ENCODE measurements around the gene NBEAL2. TPM values are rescaled to one million over a fixed set of nuclear protein-coding genes. Genes with fewer than 3 reads are reported as not detected.

The NBEAL2 gene
- total and polyA plus RNA-seq, 2 donors (not counting 1 experiment from before 2014, with no cell fraction given): 1.5 to 4.5 TPM

- peaks cover 10% of the 10 kb centered on the region for H3K36me3 ChIP-seq (ENCODE audit: control insufficient read depth, insufficient read depth, low read length)
- H3K9me3 ChIP-seq (ENCODE audit: control insufficient read depth, insufficient read depth, low read depth, low read length): no peaks in the 10 kb centered on the region
- peaks cover 41% of the 10 kb centered on the region for H3K79me2 ChIP-seq (ENCODE audit: control insufficient read depth, insufficient read depth, low read length)
- H2AFZ ChIP-seq (ENCODE audit: low read length): no peak overlapping the region
- TF ChIP-seq, protein P1, sequence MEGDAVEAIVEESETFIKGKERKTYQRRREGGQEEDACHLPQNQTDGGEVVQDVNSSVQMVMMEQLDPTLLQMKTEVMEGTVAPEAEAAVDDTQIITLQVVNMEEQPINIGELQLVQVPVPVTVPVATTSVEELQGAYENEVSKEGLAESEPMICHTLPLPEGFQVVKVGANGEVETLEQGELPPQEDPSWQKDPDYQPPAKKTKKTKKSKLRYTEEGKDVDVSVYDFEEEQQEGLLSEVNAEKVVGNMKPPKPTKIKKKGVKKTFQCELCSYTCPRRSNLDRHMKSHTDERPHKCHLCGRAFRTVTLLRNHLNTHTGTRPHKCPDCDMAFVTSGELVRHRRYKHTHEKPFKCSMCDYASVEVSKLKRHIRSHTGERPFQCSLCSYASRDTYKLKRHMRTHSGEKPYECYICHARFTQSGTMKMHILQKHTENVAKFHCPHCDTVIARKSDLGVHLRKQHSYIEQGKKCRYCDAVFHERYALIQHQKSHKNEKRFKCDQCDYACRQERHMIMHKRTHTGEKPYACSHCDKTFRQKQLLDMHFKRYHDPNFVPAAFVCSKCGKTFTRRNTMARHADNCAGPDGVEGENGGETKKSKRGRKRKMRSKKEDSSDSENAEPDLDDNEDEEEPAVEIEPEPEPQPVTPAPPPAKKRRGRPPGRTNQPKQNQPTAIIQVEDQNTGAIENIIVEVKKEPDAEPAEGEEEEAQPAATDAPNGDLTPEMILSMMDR (conservative IDR thresholded peaks at IDR 0.05 in 1 of 2, IDR thresholded peaks at IDR 0.05 in 1 of 2; ENCODE audit: low read depth in 1 of 2, low read length in 2 of 2): no peak
- TF ChIP-seq EZH2 (IDR thresholded peaks at IDR 0.05; ENCODE audit: low read length, missing control alignments): no peak
- H3K4me2 ChIP-seq (ENCODE audit: extremely low read depth, insufficient read depth, low read length): no peak overlapping the region
- H3K4me3 ChIP-seq (replicated peaks in 1 of 4; ENCODE audit: control extremely low read depth in 1 of 4, insufficient read depth in 1 of 4, low read depth in 3 of 4, low read length in 4 of 4): no peak overlapping the region
- H3K27ac ChIP-seq (ENCODE audit: insufficient read depth, low read length): no peak overlapping the region
- DNase-seq (ENCODE audit: low read depth in 2 of 2): no peak
- H3K9ac ChIP-seq (ENCODE audit: insufficient read depth, low read length): no peak overlapping the region
- H4K20me1 ChIP-seq (ENCODE audit: control insufficient read depth, extremely low read depth, insufficient read depth, low read length): no peaks in the 10 kb centered on the region
- no peaks in the 10 kb centered on the region for H3K27me3 ChIP-seq (ENCODE audit: control insufficient read depth, insufficient read depth, low read length)
- peaks cover 35% of the 10 kb centered on the region for H3K4me1 ChIP-seq (ENCODE audit: control insufficient read depth, extremely low read depth, insufficient read depth, low read length)
Measured at GRCh38 chr3:46938118-46938517, 41.3 kb upstream of the NBEAL2 start.

DNA sequence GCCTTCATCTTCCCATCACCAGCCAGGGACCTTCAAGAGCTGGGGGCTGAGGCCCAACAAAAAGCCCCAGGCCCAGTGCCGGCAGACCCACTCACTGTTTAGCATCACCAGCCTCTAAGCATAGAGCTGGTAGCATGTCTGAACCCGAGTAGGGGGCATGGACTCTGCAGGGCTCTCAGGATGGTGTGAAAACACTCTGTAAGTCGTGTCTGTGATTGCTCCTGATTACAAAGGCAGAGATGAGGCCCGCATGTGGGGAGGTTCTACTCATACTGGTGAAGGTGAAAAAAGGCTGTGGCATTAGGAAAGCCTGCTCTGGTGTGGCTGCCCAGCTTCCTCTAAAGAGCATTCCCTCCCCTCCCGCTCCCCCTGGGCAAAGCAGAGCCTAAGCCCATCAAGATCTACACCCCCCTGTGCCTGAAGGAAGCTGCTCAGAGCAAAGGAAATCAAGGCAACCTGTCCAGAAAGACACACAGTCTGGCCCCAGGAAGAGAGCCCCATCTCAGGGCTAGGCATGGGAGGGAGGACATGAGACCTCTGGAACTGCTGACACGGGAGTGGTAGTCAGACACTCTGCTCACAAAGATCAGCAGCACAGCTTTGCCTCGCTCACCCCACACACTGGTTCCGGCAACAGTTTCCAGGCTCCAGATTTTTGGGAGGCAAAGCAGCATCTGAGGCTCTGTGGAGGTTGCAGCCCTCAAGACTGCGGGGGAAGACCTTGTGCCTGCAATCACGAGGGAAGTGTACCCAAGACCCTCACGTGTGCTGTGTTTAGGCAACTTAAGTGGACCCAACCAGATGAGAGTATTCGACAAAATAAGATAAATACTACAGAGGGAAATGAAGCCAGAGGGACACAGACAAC lies 39.7 kb upstream of the NBEAL2 start:
- no peak overlapping the region for H3K27ac ChIP-seq (ENCODE audit: insufficient read depth, low read length)
- H3K9me3 ChIP-seq (ENCODE audit: control insufficient read depth, insufficient read depth, low read depth, low read length): no peaks in the 10 kb centered on the region
- H3K36me3 ChIP-seq (ENCODE audit: control insufficient read depth, insufficient read depth, low read length): peaks cover 10% of the 10 kb centered on the region
- no peaks in the 10 kb centered on the region for H4K20me1 ChIP-seq (ENCODE audit: control insufficient read depth, extremely low read depth, insufficient read depth, low read length)
- H2AFZ ChIP-seq (ENCODE audit: low read length): no peak overlapping the region
- TF ChIP-seq, protein P1 (conservative IDR thresholded peaks at IDR 0.05 in 1 of 2, IDR thresholded peaks at IDR 0.05 in 1 of 2; ENCODE audit: low read depth in 1 of 2, low read length in 2 of 2): no peak
- TF ChIP-seq EZH2 (IDR thresholded peaks at IDR 0.05; ENCODE audit: low read length, missing control alignments): no peak
- H3K79me2 ChIP-seq (ENCODE audit: control insufficient read depth, insufficient read depth, low read length): peaks cover 44% of the 10 kb centered on the region
- no peak overlapping the region for H3K4me2 ChIP-seq (ENCODE audit: extremely low read depth, insufficient read depth, low read length)
- H3K9ac ChIP-seq (ENCODE audit: insufficient read depth, low read length): no peak overlapping the region
- no peaks in the 10 kb centered on the region for H3K27me3 ChIP-seq (ENCODE audit: control insufficient read depth, insufficient read depth, low read length)
- H3K4me1 ChIP-seq (ENCODE audit: control insufficient read depth, extremely low read depth, insufficient read depth, low read length): peaks cover 24% of the 10 kb centered on the region
- no peak overlapping the region for H3K4me3 ChIP-seq (replicated peaks in 1 of 4; ENCODE audit: control extremely low read depth in 1 of 4, insufficient read depth in 1 of 4, low read depth in 3 of 4, low read length in 4 of 4)
- DNase-seq (ENCODE audit: low read depth in 2 of 2): no peak

- Histone ChIP-seq H3K4me3 (replicated peaks in 1 of 4; ENCODE audit: control extremely low read depth in 1 of 4, insufficient read depth in 1 of 4, low read depth in 3 of 4, low read length in 4 of 4) (no peak overlapping the region), H3K36me3 (ENCODE audit: control insufficient read depth, insufficient read depth, low read length) (peaks cover 8% of the 10 kb centered on the region), H3K9ac (ENCODE audit: insufficient read depth, low read length) (no peak overlapping the region), H4K20me1 (ENCODE audit: control insufficient read depth, extremely low read depth, insufficient read depth, low read length) (no peaks in the 10 kb centered on the region), H3K9me3 (ENCODE audit: control insufficient read depth, insufficient read depth, low read depth, low read length) (no peaks in the 10 kb centered on the region), H3K27me3 (ENCODE audit: control insufficient read depth, insufficient read depth, low read length) (no peaks in the 10 kb centered on the region), H3K4me2 (ENCODE audit: extremely low read depth, insufficient read depth, low read length) (no peak overlapping the region), H3K79me2 (ENCODE audit: control insufficient read depth, insufficient read depth, low read length) (peaks cover 57% of the 10 kb centered on the region), H3K4me1 (ENCODE audit: control insufficient read depth, extremely low read depth, insufficient read depth, low read length) (peaks cover 6% of the 10 kb centered on the region), H3K27ac (ENCODE audit: insufficient read depth, low read length) (no peak overlapping the region), H2AFZ (ENCODE audit: low read length) (no peak overlapping the region)
- TF ChIP-seq, protein P1 (conservative IDR thresholded peaks at IDR 0.05 in 1 of 2, IDR thresholded peaks at IDR 0.05 in 1 of 2; ENCODE audit: low read depth in 1 of 2, low read length in 2 of 2): no peak
- TF ChIP-seq EZH2 (IDR thresholded peaks at IDR 0.05; ENCODE audit: low read length, missing control alignments): no peak
- no peak for DNase-seq (ENCODE audit: low read depth in 2 of 2)
Measured at GRCh38 chr3:46942076-46942475, 37.4 kb upstream of the NBEAL2 start.

Data from fibroblast of lung (primary cell).